Activated CD4-positive, alpha-beta T cell treated with anti-CD3 and anti-CD28 coated beads for 1 hour (primary cell): ENCODE data around the gene BTRC.

Source experiments
- DNase-seq: peaks from one replicate; pipeline ENCODE4 v3.0.0-alpha.2; 2020

Gene BTRC

DNA sequence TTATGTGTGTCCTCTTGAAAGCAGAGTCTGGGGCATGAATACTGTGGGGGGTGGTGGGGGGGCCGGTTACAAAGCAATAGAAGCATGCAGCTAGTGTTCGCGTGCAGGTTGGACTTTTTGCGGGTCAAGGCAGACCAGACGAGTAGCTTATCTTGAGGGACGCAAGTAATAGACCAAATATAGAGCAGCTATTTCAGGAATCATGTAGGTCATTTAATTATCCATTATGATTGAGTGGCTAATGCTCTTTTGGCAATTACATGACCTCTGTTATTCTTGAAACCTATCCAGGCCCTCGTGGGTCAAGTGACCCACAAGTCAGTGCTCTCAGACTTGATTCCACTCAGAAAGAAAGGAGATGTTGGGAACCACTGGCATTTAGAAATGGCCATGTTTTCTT is 93.0 kb downstream of the BTRC start:
- DNase-seq, result no peak

DNA sequence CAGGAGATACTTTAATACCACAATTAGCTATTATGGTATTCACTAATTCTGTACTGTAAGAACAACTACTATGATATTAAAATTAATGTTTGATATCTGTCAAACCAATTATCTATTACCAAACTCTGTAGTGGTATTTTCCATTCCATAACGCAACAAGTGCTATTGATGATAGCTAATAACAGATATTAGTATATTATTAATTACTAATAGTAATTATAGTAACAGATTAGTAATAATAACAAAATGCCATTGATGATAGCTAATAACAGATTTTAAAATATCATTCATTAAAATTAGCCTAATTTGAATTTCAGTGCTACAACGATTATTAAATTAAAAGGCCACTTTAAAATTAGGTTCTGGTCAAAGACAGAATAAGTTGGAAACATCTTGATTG is 93.5 kb downstream of the BTRC start:
- no peak for DNase-seq

DNA sequence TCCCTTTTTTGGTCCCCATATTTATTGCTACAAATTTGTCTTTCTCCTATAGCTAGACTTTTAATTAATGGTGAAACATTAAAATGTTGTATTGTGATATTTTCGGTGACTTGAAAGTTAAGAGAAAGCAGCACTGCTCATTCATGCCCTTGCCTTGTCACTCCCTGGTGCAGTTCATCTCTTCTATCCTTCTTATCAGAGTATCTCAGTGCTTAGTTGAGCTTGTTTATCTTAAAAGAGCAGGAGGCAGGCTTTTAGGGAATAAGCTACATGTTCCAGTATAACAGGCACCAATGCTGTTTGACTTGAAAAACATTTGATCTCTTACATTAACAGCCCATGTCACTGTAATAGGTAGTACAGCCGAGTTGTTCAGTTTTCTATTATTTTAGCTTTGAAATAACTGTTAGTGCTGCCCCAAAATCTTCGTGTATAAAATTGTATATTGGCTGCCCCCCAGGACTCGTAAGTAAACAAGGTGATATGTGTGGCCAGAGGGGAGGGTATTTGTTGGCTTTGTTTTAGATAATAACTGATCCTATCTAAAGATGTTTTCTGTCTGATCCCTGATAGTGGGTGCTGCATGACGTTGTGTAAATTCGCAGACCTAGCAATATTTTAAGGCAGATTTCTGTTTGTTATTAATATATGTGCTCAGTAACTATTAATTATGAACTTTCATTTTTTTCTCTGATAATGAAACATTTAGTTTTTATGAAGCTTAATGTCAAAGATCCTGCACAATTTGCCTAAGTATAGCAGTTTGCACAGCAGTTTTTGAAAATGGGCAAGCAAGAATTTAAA is 96.5 kb downstream of the BTRC start:
- no peak for DNase-seq

DNA sequence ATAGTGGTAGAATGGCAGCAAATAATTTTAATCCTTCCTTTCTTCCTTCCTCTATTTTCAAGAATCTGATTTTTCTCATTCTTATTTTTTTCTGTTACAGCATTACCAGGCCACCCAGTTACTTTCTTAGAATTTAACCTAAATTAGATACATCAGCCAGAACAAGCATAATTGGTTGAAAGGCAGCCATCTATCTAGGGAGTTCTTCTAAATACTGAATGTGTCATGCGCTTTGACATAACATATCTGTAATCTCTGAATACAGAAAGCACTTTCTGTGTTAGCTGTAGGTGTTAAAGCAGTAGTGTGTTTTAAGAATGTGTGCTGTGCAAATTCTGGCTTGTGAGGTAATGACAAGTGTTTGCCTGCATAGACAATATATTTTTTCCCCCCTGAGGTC is 97.3 kb downstream of the BTRC start:
- DNase-seq, result no peak

DNA sequence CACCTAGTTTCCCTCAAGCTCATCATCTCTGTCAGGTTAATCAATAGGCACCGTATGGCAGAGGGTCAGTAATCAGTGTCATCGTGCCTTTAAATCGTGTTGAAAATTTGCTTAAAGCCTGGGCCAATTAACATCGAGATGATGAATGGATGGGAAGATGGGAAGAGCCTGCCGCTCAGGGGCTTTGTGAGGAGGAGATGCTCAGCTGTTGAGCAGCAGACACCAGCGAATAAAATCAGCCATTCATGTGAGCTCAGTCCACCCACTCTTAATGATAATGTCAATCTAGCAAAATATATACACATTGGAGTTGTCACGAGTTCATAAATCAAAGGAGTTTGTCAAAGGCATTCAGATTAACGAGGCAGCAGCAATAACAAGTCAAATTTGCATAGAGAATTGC is 97.7 kb downstream of the BTRC start:
- DNase-seq, result no peak

DNA sequence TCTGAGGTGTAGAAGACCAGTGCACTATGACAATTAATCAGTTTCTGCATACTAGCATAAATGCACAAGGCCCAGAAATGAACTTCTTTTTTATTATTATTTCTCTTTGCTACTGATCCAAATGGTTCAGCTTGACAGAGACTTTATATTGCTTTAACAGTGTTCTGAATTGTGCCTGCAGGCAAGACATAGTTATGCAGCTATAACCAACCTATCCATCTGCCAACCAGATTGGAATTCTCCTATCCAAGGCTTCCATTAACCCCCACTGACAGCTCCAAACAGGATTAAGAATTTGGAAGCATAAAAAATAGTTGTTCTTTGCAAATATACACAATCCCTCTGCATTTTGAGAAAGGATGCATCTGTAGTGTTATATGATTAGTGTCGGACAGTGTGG is 98.2 kb downstream of the BTRC start:
- no peak for DNase-seq

DNA sequence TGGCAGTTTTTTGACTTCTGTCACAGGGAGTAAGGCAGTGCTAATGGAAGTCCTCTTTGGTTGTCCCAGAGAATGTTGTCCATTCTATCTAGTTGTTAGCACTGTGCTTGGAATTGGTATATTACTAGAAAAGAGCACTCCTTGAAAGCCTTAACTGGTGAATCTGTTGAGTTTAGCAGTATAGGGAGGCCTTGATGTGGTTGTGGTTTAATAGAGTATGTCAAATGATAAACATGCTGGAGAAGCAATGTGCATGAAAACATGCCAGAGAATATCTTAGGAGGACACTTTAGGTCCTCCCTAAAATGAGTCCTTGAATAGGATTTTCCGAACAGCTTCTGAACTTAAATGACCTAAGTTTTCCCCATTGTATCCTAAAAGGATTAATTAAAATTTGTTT is 98.6 kb downstream of the BTRC start:
- DNase-seq, result no peak

DNA sequence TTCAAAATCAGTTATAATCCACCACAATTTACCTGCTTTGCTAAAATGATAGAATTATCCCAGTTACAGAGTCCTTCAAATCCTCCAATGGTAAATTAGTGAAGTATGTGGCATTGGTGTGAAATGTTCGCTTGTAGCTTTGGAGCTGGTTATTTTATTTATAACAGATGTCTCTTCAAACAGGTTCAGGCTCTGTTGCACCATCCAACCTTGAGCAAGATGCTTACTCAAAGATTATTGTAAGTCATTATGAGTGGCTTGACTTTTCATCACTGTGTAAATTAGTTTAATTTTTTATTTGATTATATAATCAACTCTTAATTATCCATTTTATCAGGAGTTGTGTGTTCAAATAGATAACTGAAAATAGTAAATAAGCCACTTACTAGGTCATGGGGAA is 99.4 kb downstream of the BTRC start:
- no peak for DNase-seq

DNA sequence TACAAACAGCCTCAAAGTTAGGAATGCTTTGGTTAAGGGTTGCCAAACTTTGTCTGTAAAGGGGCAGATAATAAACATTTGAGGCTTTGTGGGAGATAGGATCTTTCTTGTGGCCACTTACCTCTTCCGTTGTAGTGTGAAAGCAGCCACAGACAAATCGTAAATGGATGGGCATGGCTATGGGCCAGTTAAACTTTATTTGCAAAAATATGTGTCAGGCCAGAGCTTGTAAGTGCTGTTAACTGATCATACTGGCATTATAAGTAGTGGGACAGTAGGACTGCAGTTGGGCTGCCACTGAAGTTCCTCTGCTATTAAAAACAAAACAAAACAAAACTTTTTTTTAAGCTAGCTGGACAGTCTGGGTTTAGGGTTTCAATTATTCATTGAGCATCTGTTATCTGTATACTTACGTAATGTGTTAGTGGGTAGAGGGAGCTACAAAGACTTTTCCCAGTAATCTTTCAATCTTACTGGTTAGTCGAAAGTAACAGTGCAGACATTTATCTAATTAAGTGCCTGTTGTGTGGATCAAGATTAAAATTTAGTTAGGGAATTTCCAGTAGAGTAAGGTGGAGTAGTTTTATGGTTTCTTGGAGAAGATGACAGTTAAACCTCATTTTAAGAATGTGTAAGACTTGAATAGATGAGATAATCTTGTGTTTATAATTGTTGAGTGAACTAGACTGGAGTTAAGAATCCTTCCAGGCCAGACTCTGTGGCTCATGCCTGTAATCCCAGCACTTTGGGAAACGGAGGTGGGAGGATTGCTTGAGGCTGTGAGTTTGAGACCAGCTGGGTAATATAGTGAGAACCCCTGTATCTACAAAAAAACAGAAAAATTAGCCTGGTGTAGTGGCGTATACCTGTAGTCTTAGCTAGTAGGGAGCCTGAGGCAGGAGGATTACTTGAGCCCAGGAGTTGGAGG is 100.1 kb downstream of the BTRC start:
- DNase-seq, result no peak

DNA sequence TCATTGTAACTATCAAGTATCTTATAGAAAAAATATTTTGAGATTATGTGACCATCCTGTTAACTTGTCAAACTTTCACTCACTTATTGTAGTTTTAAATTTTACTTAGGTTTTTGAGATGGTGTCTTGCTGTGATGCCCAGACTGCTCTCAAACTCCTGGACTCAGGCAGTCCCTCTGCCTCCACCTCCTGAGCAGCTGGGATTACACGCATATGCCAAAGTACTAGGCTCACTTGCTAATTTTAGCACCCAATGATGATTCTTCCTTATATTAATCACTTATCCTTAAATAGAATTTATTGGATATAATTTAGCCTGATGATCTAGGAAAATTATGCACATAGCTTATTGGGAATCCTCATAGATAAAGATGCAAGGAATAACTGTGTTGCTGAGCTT is 104.9 kb downstream of the BTRC start:
- DNase-seq, result no peak

DNA sequence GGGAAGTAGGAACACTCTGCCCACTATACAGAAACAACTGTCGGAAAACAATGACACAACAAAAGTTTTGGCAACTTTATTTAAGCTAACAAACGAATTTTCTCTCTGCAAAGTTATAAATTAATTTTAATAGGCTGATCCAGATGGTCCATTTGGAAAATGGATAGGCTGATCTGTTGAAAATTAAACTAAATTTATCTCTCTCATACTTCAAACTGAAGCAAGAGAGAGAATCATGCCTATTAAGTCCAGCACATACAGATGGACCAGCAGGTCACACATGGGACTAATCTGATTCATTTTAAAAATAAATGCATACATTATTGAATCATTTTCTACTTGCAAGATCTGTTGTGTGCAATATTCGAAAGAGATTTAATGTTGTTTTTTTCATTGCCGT is 110.1 kb downstream of the BTRC start:
- no peak for DNase-seq

DNA sequence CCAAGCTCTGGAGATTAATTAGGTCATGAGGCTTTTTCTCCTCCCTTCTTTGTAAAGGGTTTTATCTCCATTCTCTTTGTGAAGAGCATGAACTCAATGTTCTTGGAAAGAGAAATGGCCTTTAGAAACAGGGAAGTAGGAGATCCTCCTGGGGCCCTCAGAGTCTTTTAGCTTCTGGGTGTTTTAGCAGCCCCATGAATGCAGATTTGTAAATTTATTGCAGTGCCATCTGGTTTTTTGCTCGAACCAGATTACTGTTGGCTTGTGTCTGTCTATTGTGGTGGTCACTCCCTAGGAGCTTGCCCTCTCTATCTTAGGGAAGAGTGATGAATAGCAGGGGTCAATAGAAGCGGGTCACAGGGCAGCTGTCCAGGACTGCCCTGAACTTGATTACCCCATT is 110.6 kb downstream of the BTRC start:
- DNase-seq, result no peak

DNA sequence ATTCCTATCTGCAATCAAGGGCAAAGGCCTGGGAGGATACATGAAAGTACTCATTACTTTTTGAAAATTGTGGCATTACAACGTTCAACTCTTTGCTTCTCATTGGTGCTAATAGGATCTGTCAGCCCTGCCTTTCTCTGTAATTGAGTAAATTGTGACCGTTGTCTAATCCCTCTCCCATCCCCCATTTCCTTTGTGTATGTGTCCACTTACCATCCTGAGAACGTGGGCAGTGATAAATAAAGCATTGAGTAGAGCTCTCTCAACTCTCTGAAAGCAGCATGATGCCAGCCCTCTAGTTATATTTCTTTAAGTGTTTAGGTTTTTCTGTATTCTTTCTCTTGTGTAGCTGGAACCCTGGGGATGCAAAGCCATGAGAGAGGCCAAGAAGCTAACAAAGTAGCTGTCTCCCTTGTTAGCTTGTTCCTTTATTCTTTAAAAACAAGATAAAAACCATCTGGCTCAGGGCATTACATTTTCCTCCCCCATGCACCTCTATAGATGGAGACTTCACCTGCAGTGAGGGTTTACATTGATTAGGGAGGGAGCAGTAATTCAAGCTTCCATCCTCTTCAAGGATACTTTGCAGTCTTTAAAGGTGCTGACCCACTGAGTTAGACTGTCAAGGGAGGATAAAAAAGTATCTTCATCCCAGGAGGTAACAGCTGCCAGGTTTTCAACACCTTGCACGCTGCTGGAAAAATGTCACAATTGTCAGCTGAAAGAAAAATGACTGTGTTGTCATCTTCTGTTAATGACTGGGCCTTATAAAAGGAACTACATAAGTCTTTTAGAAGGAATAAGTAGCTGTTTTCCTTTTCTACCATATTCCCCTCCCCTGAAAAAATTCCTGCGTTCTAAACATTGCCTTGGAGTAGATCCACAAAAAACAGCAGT is 112.3 kb downstream of the BTRC start:
- DNase-seq, result no peak

DNA sequence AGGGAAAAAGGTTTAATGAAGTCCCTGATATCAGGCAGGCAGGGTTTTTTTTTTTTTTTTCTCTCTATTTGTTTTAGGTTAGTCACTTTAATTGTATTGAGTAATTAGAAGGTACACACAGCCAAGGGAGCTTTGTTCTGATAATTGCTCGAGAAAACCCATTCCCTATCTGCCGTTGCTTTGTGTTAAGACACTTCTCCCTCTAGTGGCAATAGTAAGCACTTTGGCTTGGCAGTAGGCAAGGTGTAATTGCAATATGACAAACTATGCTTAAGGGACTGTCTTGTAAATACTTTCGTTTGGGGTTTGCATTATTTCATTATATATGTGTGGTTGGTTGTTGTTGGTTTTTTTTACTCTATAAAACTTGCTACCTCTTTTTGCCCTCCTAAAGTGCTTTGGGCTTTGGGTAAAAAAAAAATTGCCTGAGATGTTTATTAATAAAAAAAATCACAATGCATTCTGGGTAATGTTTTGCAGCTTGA is 113.4 kb downstream of the BTRC start:
- DNase-seq, result no peak

DNA sequence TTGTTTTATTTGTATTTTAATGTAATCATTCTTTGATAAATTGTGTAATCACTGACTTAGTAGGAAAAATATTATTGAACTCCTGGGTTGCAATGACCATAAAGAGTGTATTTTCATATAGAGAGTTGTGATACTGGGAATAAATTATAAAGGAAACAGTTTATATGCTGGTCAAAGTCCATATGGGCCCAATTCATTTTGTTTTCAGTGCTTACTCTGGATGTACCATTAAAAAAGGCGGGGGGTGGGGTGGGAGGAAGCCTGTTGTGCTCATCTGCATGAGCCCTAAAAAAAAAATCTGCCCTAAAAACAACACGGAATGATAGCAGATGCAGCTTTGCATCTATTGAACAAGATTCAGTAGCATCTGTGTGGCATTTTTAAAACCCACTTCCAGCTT is 114.2 kb downstream of the BTRC start:
- DNase-seq, result no peak

DNA sequence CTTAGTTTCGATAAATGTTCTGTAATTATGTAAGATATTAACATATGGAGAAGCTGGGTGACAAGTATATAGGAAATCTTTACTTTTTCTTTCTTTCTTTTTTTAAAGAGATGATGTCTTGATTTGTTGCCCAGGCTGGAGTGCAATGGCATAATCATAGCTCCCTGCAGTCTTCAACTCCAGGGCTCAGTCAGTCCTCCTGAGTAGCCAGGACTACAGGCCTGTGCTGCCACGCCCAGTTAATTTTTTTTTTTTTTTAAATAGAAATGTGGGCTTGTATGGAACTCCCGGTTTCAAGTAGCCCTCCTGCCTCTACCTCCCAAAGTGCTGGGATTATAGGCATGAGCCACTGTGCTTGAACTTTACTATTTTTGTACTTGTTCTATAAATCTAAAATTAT is 122.4 kb downstream of the BTRC start:
- no peak for DNase-seq

DNA sequence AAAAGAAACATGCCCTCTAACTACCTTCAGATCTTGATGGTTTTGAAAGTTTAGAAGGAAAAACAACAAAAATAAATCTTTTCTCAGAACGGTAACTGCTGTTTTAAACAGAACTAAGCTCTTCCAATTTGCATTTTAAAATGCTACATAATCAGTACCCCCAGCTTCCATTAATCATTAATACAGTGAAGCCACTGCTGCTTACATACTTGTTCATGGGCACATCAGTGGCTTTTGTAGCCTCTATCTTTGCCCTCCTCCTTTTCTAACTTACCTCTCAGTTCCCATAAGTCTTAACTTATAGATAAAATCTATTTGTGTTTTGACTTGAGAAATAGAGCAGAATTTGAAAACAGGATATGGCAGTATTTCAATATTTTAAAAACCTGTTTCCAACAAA is 125.0 kb downstream of the BTRC start:
- DNase-seq, result no peak

DNA sequence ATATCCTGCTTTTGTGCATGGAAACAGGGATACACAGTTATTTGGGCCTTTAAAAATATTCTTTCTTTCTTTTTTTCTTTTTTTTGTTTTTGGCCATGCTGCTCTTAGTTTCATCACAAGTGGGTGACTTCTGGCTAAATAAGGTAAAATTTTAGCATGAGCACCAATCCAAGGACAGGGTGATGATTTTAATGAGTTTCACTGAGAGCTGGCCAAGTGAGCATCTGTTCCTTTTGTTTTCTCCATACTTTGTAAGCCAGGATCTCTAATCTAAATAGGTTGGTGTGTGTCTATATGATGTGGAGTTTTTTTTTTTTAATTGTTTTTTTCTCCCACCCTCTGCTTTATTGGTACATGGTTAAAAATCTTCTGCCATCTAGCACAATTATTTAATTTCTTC is 127.3 kb downstream of the BTRC start:
- DNase-seq, result no peak

DNA sequence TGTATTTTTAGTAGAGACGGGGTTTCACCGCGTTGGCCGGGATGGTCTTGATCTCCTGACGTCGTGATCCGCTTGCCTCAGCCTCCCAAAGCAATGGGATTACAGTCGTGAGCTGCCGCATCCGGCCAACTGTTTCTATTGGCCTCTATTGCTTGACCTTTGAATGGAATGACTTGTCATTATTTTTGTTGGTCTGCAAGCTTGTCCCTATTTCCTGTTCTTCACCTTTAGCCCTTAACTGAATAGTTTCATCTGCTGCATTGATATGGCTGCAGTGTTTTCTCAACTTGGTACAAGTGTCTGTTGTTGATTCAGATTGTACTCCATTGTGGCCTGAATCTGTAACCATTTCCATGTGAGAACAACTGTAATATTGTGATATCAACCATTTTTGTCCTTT is 128.6 kb downstream of the BTRC start:
- DNase-seq, result no peak

DNA sequence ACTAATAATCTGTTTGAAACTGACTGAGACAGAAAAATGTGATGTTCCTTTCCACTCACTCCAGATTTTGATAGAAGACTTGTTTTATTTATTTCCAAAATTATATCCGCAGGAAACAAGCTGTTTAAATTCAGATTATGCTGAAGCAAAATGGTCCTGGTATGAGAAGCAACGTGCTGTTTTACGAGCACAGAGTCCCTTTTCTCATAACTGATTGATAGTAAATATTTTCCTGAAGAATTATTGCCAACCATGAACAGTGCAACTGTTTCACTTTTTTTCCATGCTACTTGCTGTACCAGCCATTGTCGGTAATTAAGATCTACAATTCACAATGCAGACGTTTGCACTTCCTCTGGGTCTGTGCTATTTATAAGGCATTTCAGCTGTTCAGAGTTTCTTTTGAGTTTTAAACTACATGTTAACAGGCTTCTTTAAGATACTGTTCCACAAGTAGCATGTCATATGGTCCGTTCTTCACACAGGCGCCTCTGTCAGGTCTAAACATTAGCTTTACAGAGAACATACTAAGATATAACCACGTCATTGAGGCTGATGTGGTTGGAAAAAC is 130.3 kb downstream of the BTRC start:
- no peak for DNase-seq

DNA sequence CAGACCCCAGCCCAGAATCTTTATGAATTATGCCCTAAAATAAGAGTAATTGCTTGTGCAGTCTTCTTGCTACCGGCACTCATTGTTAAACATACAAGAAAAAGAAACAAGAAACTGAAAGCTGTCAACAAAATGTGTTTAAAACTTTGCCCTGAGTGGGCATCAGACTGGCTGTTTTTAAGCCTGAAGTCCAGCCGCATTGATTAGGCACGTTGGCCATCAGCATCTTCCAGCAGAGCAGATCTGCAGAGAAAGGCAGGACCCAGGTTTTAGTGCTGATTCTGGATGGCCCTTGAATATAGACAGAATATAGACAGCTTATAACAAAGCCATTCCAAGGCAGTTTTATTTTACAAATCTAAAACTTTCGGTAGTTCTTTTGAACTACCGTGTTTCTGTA is 131.2 kb downstream of the BTRC start:
- DNase-seq, result no peak

DNA sequence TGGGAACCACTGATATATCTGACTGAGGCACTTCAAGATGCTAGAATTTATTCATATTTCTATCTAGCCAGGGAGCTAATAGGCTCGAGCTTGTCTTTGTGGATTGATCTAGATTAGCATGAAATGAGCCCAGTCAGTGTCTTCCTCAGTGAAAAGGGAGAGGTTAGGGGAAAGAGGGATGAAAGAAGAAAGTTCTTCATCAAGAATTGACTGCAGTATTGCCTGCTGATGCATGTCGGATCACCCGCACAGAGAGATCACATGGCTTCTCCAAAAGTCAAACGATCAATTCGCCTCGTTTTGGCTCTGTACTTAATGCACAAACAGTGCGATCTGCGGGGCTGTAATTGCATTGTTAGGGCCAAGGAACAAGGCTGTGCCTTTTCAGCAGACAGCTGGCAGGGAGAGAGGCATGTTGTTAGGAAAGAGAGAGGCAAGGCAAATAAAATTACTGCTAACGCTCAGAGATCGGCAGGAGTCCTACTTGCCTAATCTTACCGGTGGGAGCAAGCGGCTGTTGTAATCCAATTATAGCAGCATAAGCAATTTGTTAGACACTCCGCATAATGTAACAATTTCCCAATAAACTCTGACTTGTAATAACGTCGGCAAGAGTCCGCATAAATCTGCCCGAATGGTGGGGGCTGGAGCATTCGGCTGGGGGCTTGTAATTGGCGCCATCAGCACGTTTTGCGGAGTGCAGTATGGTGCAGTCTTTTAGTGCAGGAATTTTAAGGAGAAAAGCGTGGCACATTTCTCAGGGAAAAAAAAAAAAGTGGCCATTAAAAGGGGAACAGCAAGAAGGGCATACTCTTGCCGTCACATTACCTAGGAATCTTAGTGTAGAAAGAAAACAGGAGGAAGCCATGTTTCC is 132.0 kb downstream of the BTRC start:
- no peak for DNase-seq
